CD4-positive, CD25-positive, alpha-beta regulatory T cell (primary cell): ENCODE results near the gene CARM1. TPM values are rescaled to one million over a fixed set of nuclear protein-coding genes. Genes with fewer than 3 reads are reported as not detected.

Experiments
- ATAC-seq, 2 donors: fragments of 150-1000 bp; cut with Tn5 transposase; one replicate each; pipeline ENCODE4 v1.10.0; 2021; ENCODE audit warnings: low read depth in 2 of 2, moderate number of reproducible peaks in 2 of 2, moderate library complexity in 1 of 2
- DNase-seq, 3 donors: peaks; one replicate each; pipeline versions ENCODE4 v3.0.0 to v3.0.0-alpha.2; 2012 to 2022; ENCODE audit warnings: mixed read lengths in 1 of 3
- H3K27ac ChIP-seq: one replicate; pipeline ENCODE4 v1.7.0; 2013; ENCODE audit warnings: mild to moderate bottlenecking, low read length; ENCODE audit not compliant: insufficient read depth, poor library complexity, severe bottlenecking
- H3K27me3 ChIP-seq: one replicate; pipeline ENCODE4 v1.7.0; 2013; ENCODE audit warnings: low read length; ENCODE audit not compliant: control insufficient read depth, insufficient read depth
- H3K36me3 ChIP-seq: one replicate; pipeline ENCODE4 v1.7.0; 2013; ENCODE audit warnings: mild to moderate bottlenecking, low read length, moderate library complexity; ENCODE audit not compliant: control insufficient read depth, insufficient read depth
- H3K4me1 ChIP-seq: 2 replicates; pipeline ENCODE4 v1.7.0; 2013; ENCODE audit warnings: mild to moderate bottlenecking, low read length; ENCODE audit not compliant: insufficient read depth, control insufficient read depth, poor library complexity, severe bottlenecking
- H3K4me3 ChIP-seq: one replicate; pipeline ENCODE4 v1.7.0; 2013; ENCODE audit warnings: low read depth, mild to moderate bottlenecking, low read length, moderate library complexity
- H3K9me3 ChIP-seq, 2 experiments: 1 replicate in 1 of 2; 2 replicates in 1 of 2; pipeline ENCODE4 v1.7.0; 2013; ENCODE audit warnings: low read length in 2 of 2, mild to moderate bottlenecking in 1 of 2, moderate library complexity in 1 of 2; ENCODE audit not compliant: control insufficient read depth in 2 of 2
- H3K27ac Mint-ChIP-seq, 3 donors: one replicate each; pipeline ENCODE4 v1.8.0; 2020 to 2022; ENCODE audit warnings: mild to moderate bottlenecking in 3 of 3, mixed read lengths in 3 of 3, moderate library complexity in 2 of 3
- H3K27me3 Mint-ChIP-seq: one replicate; pipeline ENCODE4 v1.8.0; 2022; ENCODE audit warnings: mild to moderate bottlenecking, mixed read lengths
- H3K36me3 Mint-ChIP-seq: one replicate; pipeline ENCODE4 v1.8.0; 2020; ENCODE audit warnings: mixed read lengths
- H3K4me1 Mint-ChIP-seq, 4 donors: one replicate each; pipeline ENCODE4 v1.8.0; 2020 to 2022; ENCODE audit warnings: mixed read lengths in 4 of 4, mild to moderate bottlenecking in 1 of 4
- H3K4me3 Mint-ChIP-seq, 4 donors: one replicate each; pipeline ENCODE4 v1.8.0; 2020 to 2022; ENCODE audit warnings: mild to moderate bottlenecking in 4 of 4, mixed read lengths in 4 of 4, moderate library complexity in 3 of 4
- H3K9me3 Mint-ChIP-seq, 7 donors: one replicate each; pipeline ENCODE4 v1.8.0; 2020 to 2022; ENCODE audit warnings: mixed read lengths in 7 of 7, mild to moderate bottlenecking in 3 of 7, moderate library complexity in 2 of 7
- polyA plus RNA-seq, 4 donors: library from polyadenylated mRNA; unstranded; fragments of 300-500 nt; fragmentation: Illumina TruSeq; gene quantifications; one replicate each; pipeline ENCODE4 v1.2.3, GENCODE V29; 2021
- total RNA-seq: library from RNA; stranded (reverse); gene quantifications from one replicate; pipeline ENCODE4 v1.2.3, GENCODE V29; 2022

CARM1 gene
- total RNA-seq: 26.0 TPM
- polyA plus RNA-seq: under 1 TPM; 0.39 to 0.94 (median 0.53) TPM

DNA sequence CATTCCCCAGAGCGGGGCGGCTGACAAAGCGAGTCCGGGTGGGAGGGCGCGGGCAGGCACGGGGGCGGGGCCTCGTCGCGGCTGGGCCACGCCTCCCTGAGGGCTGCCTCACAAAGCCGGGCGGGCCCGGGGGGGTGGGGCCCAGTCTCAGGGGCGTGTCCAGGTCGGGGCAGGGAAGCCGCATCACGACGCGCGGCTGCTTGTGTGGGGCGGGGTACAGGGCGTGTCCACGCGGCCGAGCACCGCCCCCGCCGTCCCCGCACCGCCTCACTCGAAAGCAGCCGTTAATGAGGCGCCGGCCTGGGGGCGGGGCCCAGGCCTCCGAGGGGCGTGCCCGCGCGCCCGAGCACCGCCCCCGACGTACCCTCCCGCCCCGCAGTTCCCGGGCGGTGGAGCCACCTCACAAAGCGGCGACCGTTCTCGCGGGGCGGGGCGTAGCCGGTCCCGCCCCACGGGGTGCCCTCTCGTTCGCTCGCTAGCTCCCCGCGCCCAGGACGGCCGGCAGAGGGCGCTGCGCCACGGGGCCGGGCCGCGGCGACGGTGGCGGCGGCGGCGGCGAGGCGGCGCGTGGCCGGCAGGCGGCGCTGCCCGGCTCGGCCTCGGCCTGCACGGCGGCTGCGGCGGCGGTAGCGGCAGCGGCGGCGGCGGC is at the start of gene CARM1:
CARM1 (plus strand) TSS at position 599 of the 649 bp plus-strand sequence. CDS start 150 bp downstream, outside the sequence.
- Histone ChIP-seq H3K4me3 (peak within 1 kb of the TSS; percentile 64), H3K4me1 (peaks cover 17% of the 10 kb centered on the region), H3K36me3 (no peaks in the 10 kb centered on the region), H3K27me3 (no peaks in the 10 kb centered on the region), H3K27ac (peak within 1 kb of the TSS; percentile 70), H3K9me3 (no peaks in the 10 kb centered on the region)
- Mint-ChIP-seq H3K27ac (peak within 1 kb of the TSS; percentile 82 to 88 (median 84)), H3K36me3 (no peaks in the 10 kb centered on the region), H3K4me3 (peak within 1 kb of the TSS; percentile 83 to 98 (median 90)), H3K9me3 (no peaks in the 10 kb centered on the region), H3K4me1 (peaks cover 3 to 39% (median 21%) of the 10 kb centered on the region in 4 donors), H3K27me3 (peaks cover 5% of the 10 kb centered on the region)
- ATAC-seq (peak; percentile 85 to 86), DNase-seq (peak; percentile 97 to 99 (median 99))

DNA sequence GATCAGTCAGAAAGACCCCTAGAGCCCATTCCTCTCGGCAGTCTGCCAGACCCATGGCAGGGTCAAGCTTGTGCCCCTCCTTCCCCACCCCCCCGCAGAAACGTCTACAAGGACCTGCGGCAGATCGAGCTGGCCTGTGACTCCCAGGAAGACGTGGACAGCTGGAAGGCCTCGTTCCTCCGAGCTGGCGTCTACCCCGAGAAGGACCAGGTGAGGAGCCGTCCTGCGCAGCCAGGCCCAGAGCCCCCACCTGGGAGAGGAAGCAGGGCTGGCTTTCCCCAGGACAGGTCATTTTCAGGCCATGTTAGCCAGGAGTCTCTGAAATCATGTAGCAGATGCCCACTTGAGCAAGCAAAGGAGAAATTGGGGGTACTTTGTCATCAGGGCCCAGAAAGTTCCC is 47.7 kb upstream of the CARM1 start:
- H3K4me1 Mint-ChIP-seq: peaks cover 0 to 3% (median 0%) of the 10 kb centered on the region in 4 donors
- H3K4me3 Mint-ChIP-seq: no peak overlapping the region
- no peaks in the 10 kb centered on the region for H3K4me1 ChIP-seq
- peaks cover 60% of the 10 kb centered on the region for H3K36me3 ChIP-seq
- H3K9me3 Mint-ChIP-seq: no peaks in the 10 kb centered on the region
- no peak overlapping the region for H3K4me3 ChIP-seq
- H3K9me3 ChIP-seq: no peaks in the 10 kb centered on the region
- no peaks in the 10 kb centered on the region for H3K27me3 Mint-ChIP-seq
- no peak for ATAC-seq
- H3K36me3 Mint-ChIP-seq: peaks cover 32% of the 10 kb centered on the region
- no peak overlapping the region for H3K27ac Mint-ChIP-seq
- H3K27ac ChIP-seq: no peak overlapping the region
- no peaks in the 10 kb centered on the region for H3K27me3 ChIP-seq
- no peak for DNase-seq

DNA sequence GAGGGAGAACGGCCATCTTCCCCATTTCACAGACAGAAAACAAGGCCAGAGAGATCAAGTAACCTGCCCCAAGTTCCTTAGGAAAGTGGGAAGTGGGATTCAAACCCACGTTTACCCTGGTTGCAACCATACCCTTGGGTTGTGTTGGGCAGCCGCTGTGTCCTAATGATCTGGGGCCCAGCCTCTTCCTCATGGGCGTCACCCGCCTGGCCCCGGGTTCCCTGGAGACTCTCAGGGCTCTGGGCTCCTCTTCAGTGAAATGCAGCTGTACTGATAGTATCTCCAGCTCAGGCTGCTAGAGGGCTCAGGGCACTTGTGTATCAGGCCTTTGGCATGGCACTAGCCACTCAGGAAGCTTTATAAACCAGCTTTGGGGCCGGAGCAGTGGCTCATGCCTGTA is 45.1 kb upstream of the CARM1 start:
- Mint-ChIP-seq H3K9me3 (no peaks in the 10 kb centered on the region), H3K27ac (peak overlapping the region in 1 of 3 donors; percentile 65), H3K4me3 (no peak overlapping the region), H3K27me3 (no peaks in the 10 kb centered on the region), H3K36me3 (peaks cover 13% of the 10 kb centered on the region), H3K4me1 (no peaks in the 10 kb centered on the region)
- DNase-seq (no peak), ATAC-seq (no peak)
- no peak overlapping the region for H3K4me3 ChIP-seq
- H3K27me3 ChIP-seq: no peaks in the 10 kb centered on the region
- H3K4me1 ChIP-seq: no peaks in the 10 kb centered on the region
- H3K9me3 ChIP-seq: no peaks in the 10 kb centered on the region
- no peak overlapping the region for H3K27ac ChIP-seq
- H3K36me3 ChIP-seq: peaks cover 50% of the 10 kb centered on the region

DNA sequence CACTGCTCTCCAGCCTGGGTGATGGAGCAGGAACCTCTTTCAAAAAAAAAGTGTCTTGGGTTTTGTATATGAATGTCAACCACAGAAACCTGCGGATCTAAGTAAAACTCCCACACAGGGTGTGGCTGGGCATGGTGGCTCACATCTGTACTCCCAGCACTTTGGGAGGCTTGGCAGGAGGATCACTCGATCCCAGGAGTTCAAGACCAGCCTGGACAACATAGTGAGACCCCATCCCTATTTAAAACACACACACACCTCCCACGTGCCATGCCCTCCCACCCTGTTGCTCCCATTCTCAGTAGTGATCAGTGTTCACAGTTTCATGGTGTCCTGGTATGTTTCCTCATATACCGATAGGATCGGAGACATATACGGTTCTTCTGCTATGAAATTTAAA is 44.5 kb upstream of the CARM1 start:
- Mint-ChIP-seq H3K36me3 (peaks cover 13% of the 10 kb centered on the region), H3K27ac (peak overlapping the region in 1 of 3 donors; percentile 56)
- H3K36me3 ChIP-seq: peaks cover 45% of the 10 kb centered on the region

DNA sequence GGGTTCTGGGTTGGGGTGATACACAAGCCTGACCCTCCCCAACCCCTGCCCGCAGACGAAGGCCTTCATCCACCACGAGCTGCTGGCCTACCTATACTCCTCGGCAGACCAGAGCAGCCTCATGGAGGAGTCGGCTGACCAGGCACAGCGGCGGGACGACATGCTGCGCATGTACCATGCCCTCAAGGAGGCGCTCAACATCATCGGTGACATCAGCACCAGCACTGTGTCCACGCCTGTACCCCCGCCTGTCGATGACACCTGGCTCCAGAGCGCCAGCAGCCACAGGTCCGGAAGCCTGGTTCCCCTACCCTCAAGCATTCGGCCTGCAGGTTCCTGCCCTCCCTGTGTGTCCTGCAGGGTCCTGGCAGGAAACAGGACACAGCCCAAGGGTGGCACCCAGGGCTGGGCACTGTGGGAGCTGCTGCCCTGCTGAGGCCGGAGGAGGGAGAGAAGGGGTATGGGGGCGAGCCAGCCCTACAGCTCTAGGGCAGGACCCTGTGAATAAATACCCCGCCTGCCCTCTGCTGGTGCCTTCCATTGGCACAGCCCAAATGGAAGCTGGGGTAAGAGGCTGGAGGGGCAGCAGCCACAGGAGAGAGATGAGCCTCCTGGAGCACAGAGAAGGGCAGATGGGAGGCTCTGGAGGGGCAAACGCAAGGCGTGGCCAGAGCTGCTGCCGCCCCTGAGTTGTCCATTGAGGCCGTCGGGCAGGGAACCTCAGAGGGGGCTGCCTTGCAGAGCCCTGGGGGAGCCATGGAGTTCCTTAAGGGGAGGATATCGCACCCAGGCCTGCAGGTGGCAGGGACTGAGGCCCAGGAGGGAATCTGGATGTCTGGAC is 42.2 kb upstream of the CARM1 start:
- Histone ChIP-seq H3K4me3 (no peak overlapping the region), H3K9me3 (no peaks in the 10 kb centered on the region), H3K27me3 (no peaks in the 10 kb centered on the region), H3K4me1 (no peaks in the 10 kb centered on the region), H3K36me3 (peaks cover 35% of the 10 kb centered on the region), H3K27ac (no peak overlapping the region)
- DNase-seq (no peak), ATAC-seq (peak in 1 of 2 donors; percentile 25)
- Mint-ChIP-seq H3K9me3 (no peaks in the 10 kb centered on the region), H3K27me3 (no peaks in the 10 kb centered on the region), H3K27ac (no peak overlapping the region), H3K4me3 (no peak overlapping the region), H3K4me1 (no peaks in the 10 kb centered on the region), H3K36me3 (peaks cover 16% of the 10 kb centered on the region)

More for the DNA sequence above, 44.5 kb upstream of the CARM1 start:
- Histone ChIP-seq H3K4me3 (no peak overlapping the region), H3K4me1 (no peaks in the 10 kb centered on the region), H3K9me3 (no peaks in the 10 kb centered on the region), H3K27ac (no peak overlapping the region), H3K27me3 (no peaks in the 10 kb centered on the region)
- Mint-ChIP-seq H3K27me3 (no peaks in the 10 kb centered on the region), H3K9me3 (no peaks in the 10 kb centered on the region), H3K4me1 (no peaks in the 10 kb centered on the region), H3K4me3 (no peak overlapping the region)
- no peak for DNase-seq
- ATAC-seq: no peak

DNA sequence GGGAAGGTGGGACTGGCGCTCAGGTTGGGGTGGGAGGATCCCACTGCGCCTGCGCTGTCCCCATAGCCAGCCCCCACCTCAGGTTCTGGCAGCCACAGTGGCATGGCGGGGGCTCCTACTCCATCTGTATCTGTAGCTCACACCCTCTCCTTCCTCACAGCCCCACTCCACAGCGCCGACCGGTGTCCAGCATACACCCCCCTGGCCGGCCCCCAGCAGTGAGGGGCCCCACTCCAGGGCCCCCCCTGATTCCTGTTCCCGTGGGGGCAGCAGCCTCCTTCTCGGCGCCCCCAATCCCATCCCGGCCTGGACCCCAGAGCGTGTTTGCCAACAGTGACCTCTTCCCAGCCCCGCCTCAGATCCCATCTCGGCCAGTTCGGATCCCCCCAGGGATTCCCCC is 41.4 kb upstream of the CARM1 start:
- DNase-seq (no peak), ATAC-seq (no peak)
- Mint-ChIP-seq H3K27me3 (no peaks in the 10 kb centered on the region), H3K4me1 (no peaks in the 10 kb centered on the region), H3K27ac (no peak overlapping the region), H3K4me3 (peak overlapping the region in 1 of 4 donors; percentile 59), H3K36me3 (peaks cover 16% of the 10 kb centered on the region), H3K9me3 (no peaks in the 10 kb centered on the region)
- no peaks in the 10 kb centered on the region for H3K27me3 ChIP-seq
- H3K4me1 ChIP-seq: no peaks in the 10 kb centered on the region
- no peaks in the 10 kb centered on the region for H3K9me3 ChIP-seq
- peaks cover 28% of the 10 kb centered on the region for H3K36me3 ChIP-seq
- H3K4me3 ChIP-seq: no peak overlapping the region
- H3K27ac ChIP-seq: no peak overlapping the region

DNA sequence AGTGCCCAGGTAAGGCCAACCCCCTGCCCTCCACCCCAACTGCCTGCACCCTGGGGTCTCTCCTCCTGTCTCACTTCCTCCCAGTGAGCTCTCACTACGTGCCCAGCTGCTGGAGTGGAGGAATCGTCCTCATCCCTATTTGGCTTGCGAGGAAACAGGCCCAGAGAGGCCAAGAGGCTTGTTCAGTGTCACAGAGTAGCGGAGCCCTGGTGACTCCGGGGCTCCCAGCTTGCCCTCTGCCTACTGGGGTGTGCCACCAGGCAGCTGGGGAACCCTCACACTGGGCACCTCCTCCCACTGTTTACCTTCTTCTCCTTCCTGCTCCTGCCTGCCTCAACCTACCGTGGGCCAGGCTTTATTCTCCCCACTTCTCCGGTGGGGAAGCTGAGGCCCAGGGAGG is 41.0 kb upstream of the CARM1 start:
- ATAC-seq: no peak
- no peak overlapping the region for H3K27ac Mint-ChIP-seq
- Histone ChIP-seq H3K9me3 (no peaks in the 10 kb centered on the region), H3K4me3 (no peak overlapping the region), H3K27ac (no peak overlapping the region), H3K27me3 (no peaks in the 10 kb centered on the region), H3K4me1 (no peaks in the 10 kb centered on the region), H3K36me3 (peaks cover 26% of the 10 kb centered on the region)
- DNase-seq: no peak
- H3K36me3 Mint-ChIP-seq: peaks cover 15% of the 10 kb centered on the region
- H3K9me3 Mint-ChIP-seq: no peaks in the 10 kb centered on the region
- H3K4me3 Mint-ChIP-seq: peak overlapping the region in 1 of 4 donors; percentile 59
- H3K27me3 Mint-ChIP-seq: no peaks in the 10 kb centered on the region
- peaks cover 0 to 1% (median under 1%) of the 10 kb centered on the region in 4 donors for H3K4me1 Mint-ChIP-seq
